Hepatocyte (in vitro differentiated cells): ENCODE measurements around the gene ENDOU.

Experiments
- CTCF ChIP-seq: fragments of 200-600 bp; sonication (generic); IDR thresholded peaks from 2 replicates; pipeline ENCODE4 v1.5.1; 2016; ENCODE audit warnings: antibody characterized with exemption, mild to moderate bottlenecking; ENCODE audit not compliant: poor library complexity
- EZH2 ChIP-seq: fragments of 200-600 bp; sonication (generic); IDR thresholded peaks from 2 replicates; pipeline ENCODE4 v1.6.1; 2016; ENCODE audit warnings: antibody characterized with exemption, mild to moderate bottlenecking, borderline replicate concordance

- TF ChIP-seq CTCF (no peak), EZH2 (no peak)
These were observed 44.2 kb upstream of the ENDOU start for GRCh38 chr12:47769234-47770085.
